HG03139 (cell line): ENCODE results near the gene ANTKMT.
"Not testable (repeated sequence)": the region's sequence is repeated elsewhere in the genome, so short reads cannot be mapped to it uniquely, and the experiment has no call there.

Source experiments
- ATAC-seq: cut with Tn5 transposase; IDR thresholded peaks from one replicate; pipeline ENCODE4 v1.9.1; 2021; ENCODE audit not compliant: unreplicated experiment

ANTKMT gene

GRCh38 chr16:712740-713250, 8.2 kb upstream of the ANTKMT start:
- ATAC-seq, result not testable (repeated sequence)

- no peak for ATAC-seq
These were observed 6.9 kb upstream of the ANTKMT start for GRCh38 chr16:714079-714478.

- ATAC-seq, result peak; percentile 72
These were observed 6.1 kb upstream of the ANTKMT start, which contains the start of gene METRN for GRCh38 chr16:714558-715476. Gene METRN, plus strand, starts transcription at chr16:715118. Its CDS starts 172 bp downstream, at chr16:715290.

GRCh38 chr16:715477-716199, 5.3 kb upstream of the ANTKMT start:
- no peak for ATAC-seq

- no peak for ATAC-seq
These were observed 4.8 kb upstream of the ANTKMT start for GRCh38 chr16:716200-716568.

- no peak for ATAC-seq
These were observed 4.1 kb upstream of the ANTKMT start for GRCh38 chr16:716768-717325.

GRCh38 chr16:717450-718245, 3.3 kb upstream of the ANTKMT start:
- no peak for ATAC-seq

GRCh38 chr16:718389-718788, 2.6 kb upstream of the ANTKMT start:
- ATAC-seq, result no peak

- no peak for ATAC-seq
These were observed 2.0 kb upstream of the ANTKMT start for GRCh38 chr16:718922-719321.

- no peak for ATAC-seq
These were observed 1.0 kb upstream of the ANTKMT start for GRCh38 chr16:719815-720446.

- ATAC-seq, result peak; percentile 26
These were observed 428 bp upstream of the ANTKMT start for GRCh38 chr16:720447-720989.

- ATAC-seq, result no peak
These were observed 1.0 kb downstream of the ANTKMT start for GRCh38 chr16:721765-722540.

- ATAC-seq, result no peak
These were observed 2.1 kb downstream of the ANTKMT start for GRCh38 chr16:722835-723633.

- ATAC-seq, result no peak
These were observed 2.7 kb downstream of the ANTKMT start for GRCh38 chr16:723695-724094.

- no peak for ATAC-seq
These were observed 3.5 kb downstream of the ANTKMT start for GRCh38 chr16:724188-725040.

GRCh38 chr16:725041-725376, 4.1 kb downstream of the ANTKMT start:
- no peak for ATAC-seq

GRCh38 chr16:725463-726187, 4.7 kb downstream of the ANTKMT start:
- ATAC-seq, result no peak
